ENCODE data around the gene C2CD4D.

C2CD4D gene

DNA sequence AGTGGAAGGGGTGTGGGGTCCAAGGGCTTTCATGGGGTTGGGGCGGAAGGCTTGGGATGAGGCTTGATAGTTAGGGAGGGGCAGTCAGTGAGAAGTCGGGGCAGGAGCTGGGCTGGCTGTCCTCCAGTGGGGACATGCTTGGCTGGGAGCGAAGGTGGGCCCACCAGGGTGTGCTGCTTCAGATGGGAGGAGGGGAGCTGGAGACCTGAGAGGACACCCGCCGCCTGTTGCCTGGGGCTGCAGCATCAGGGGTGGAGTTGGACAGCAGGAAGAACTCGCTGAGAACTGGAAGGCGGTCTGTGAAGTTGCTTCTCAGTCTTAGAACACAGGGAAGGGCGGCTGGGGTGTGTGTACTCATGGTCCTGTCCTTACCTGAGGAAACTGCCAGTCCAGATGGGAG lies 12.3 kb upstream of the C2CD4D start:
- Histone ChIP-seq H3K4me2 (no peak overlapping the region), H3K36me3 (no peaks in the 10 kb centered on the region), H3K9me3 (replicated peaks in 1 of 11) (no peaks in the 10 kb centered on the region), H3K4me1 (peaks cover 11 to 44% (median 16%) of the 10 kb centered on the region in 10 experiments; a peak in 19 of 20 replicates), H3K27ac (no peak overlapping the region), H4K20me1 (no peaks in the 10 kb centered on the region), H3K9ac (no peak overlapping the region), H3K27me3 (no peaks in the 10 kb centered on the region), H3K4me3 (no peak overlapping the region)
- TF ChIP-seq Cebpa-rat (IDR thresholded peaks at IDR 0.05) = no peak

DNA sequence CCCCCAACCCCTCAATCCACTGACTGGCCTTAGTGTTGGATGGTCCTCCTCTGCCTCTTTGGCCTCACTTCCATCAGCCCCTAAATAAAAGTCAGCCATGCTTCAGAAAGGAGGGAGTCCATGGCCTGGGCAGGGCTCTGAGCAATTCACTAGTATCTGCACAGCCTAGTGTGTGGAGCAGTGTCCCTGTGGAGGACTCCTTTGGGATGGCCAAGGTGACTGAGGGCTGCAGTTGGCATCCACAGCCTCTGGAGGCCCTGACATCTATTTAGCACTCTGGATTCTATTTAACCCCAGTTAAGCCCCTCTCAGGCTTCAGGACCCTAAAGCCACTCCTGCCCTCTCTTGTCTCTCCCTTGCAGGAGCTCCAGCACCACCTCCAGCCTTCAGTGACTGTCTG lies 10.3 kb upstream of the C2CD4D start:
- TF ChIP-seq Cebpa-rat (IDR thresholded peaks at IDR 0.05) = no peak
- Histone ChIP-seq H3K9me3 (replicated peaks in 1 of 11) (no peaks in the 10 kb centered on the region), H3K27me3 (no peaks in the 10 kb centered on the region), H3K4me3 (no peak overlapping the region), H3K36me3 (no peaks in the 10 kb centered on the region), H3K9ac (no peak overlapping the region), H3K4me1 (peaks cover 11 to 32% (median 16%) of the 10 kb centered on the region in 10 experiments; a peak in 19 of 20 replicates), H3K27ac (no peak overlapping the region), H3K4me2 (peak overlapping the region in 2 of 11 experiments; percentile 48 to 64; a peak in 3 of 22 replicates), H4K20me1 (no peaks in the 10 kb centered on the region)

DNA sequence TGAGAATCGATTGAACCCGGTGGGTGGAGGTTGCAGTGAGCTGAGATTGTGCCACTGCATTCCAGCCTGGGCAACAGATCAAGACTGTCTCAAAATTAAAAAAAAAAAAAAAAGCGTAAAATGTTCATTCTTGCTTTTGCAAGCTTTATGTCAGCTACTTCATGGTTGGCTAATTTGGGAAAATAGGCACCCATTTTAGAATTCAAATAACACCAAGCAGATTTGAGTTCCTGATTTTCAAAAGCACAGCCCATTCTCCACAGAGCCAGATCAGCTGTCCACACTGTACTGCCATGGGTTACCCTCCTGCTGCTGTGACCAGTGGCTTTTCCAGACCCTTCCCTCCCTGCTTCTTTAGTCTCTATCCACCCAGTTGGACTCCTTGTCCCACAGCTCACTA lies 9.5 kb upstream of the C2CD4D start:
- Histone ChIP-seq H3K27me3 (no peaks in the 10 kb centered on the region), H3K4me2 (peak overlapping the region in 8 of 11 experiments; percentile 33 to 73 (median 56); a peak in 13 of 22 replicates), H3K9ac (no peak overlapping the region), H3K27ac (no peak overlapping the region), H3K4me1 (peaks cover 11 to 30% (median 16%) of the 10 kb centered on the region in 10 experiments; a peak in 19 of 20 replicates), H4K20me1 (no peaks in the 10 kb centered on the region), H3K4me3 (no peak overlapping the region), H3K9me3 (replicated peaks in 1 of 11) (no peaks in the 10 kb centered on the region), H3K36me3 (no peaks in the 10 kb centered on the region)
- TF ChIP-seq Cebpa-rat (IDR thresholded peaks at IDR 0.05) = no peak

DNA sequence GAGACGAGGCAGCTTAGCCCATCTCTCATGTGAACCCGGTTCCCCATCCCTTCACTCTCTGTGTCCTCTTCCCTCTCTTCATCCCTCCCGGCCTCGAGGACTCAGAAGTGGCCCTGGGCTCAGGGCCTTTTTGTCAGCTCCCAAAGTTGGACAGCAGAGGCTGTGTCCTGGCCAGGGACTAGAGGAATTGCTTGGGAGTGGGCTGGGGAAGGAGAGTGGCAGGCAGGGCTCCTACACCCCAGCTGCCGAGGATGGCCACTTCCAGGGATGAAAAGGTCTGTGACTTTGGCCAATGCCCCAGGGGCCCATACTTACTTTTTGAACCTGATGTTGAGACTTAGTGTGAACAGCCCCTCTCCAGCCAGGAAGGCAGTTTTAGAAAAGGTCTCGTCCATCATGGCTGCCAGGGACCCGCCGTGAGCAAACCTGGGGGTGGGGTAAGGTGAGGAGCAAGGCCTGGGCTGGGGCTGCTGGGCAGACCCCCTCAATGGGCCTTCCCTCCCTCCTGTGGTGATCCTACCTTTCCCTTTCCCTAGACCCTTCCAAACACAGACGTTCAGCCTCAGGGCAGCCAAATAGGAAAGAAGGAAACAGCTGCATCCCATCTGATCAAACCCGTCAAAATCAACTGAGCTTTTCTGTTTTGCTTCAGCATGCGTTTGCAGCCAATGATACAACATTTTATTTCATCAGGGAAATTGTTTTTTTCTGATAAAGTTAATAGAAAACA lies 8.4 kb upstream of the C2CD4D start:
- H3K36me3 ChIP-seq = no peaks in the 10 kb centered on the region
- no peak overlapping the region for H3K9ac ChIP-seq
- peaks cover 0 to under 1% (median 0%) of the 10 kb centered on the region in 11 experiments; a peak in 1 of 22 replicates for H3K27me3 ChIP-seq
- no peak overlapping the region for H3K4me3 ChIP-seq
- H4K20me1 ChIP-seq = no peaks in the 10 kb centered on the region
- H3K27ac ChIP-seq = no peak overlapping the region
- no peak for TF ChIP-seq Cebpa-rat (IDR thresholded peaks at IDR 0.05)
- H3K4me1 ChIP-seq = peaks cover 11 to 30% (median 19%) of the 10 kb centered on the region in 10 experiments; a peak in 19 of 20 replicates
- no peaks in the 10 kb centered on the region for H3K9me3 ChIP-seq (replicated peaks in 1 of 11)
- H3K4me2 ChIP-seq = peak overlapping the region; percentile 33 to 73 (median 48); a peak in 19 of 22 replicates

DNA sequence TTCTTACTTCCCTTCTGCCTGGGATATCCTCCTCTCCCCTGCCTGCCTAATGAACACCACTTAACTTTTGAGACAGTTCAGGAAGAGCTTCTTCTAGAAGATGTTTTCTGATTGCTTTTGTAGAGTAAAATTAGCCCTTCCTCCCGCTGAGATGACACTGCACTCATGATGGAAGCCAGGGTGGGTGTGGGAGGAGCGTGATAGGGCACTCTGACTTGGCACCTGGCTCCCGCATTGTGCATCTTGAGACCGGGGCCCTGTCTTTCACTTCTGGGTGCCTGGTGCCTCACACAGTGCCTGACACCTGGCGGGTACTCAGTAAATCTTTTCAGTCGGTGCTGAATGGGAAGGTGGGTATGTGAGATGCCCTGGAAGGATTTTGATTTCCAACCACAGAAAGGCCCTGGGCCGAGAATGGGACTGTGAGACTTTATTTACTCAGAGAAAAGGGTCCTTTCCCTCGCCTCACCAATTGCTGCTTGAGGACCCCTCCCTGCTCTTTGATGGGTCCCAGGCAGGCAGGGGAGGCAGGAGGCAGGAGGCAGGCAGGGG lies 7.1 kb upstream of the C2CD4D start:
- Histone ChIP-seq H4K20me1 (no peaks in the 10 kb centered on the region), H3K36me3 (no peaks in the 10 kb centered on the region), H3K27me3 (peaks cover 0 to 13% (median 3%) of the 10 kb centered on the region in 11 experiments; a peak in 11 of 22 replicates), H3K27ac (no peak overlapping the region), H3K4me2 (peak overlapping the region in 2 of 11 experiments; percentile 9 to 20; a peak in 1 of 22 replicates), H3K9me3 (replicated peaks in 1 of 11) (no peaks in the 10 kb centered on the region), H3K9ac (no peak overlapping the region), H3K4me3 (no peak overlapping the region), H3K4me1 (peaks cover 11 to 30% (median 19%) of the 10 kb centered on the region in 10 experiments; a peak in 19 of 20 replicates)
- no peak for TF ChIP-seq Cebpa-rat (IDR thresholded peaks at IDR 0.05)

DNA sequence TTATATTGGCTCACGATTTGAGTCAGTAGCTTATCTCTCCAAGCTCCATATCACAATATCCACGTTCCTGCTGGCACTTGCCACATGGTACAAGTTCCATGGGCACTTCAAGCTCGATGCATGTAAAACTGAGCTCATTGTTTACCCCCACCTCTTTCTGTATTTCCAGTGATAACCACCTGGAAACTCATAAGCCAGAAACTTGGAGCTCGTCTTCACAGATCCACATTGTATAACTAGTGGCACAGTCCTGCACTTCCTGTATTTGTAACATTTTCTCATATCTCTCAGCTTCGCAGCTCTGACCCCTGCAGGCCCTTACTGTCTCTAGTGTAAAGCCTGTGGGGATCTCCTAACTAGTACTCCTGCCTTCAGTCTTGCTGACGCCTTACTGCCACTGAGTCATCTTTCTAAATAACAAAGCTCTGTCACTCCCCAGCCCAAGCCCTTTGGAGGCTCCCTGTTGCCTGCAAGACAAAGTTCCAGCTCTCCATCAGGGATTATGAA lies 6.5 kb upstream of the C2CD4D start:
- peak overlapping the region in 2 of 11 experiments; percentile 9 to 20; a peak in 2 of 22 replicates for H3K4me2 ChIP-seq
- H3K4me3 ChIP-seq = no peak overlapping the region
- H3K9ac ChIP-seq = no peak overlapping the region
- no peaks in the 10 kb centered on the region; a peak in 1 of 22 replicates for H4K20me1 ChIP-seq
- H3K4me1 ChIP-seq = peaks cover 11 to 30% (median 19%) of the 10 kb centered on the region in 10 experiments; a peak in 19 of 20 replicates
- TF ChIP-seq Cebpa-rat (IDR thresholded peaks at IDR 0.05) = no peak
- no peaks in the 10 kb centered on the region for H3K36me3 ChIP-seq
- H3K27ac ChIP-seq = no peak overlapping the region
- peaks cover under 1 to 20% (median 10%) of the 10 kb centered on the region in 11 experiments; a peak in 21 of 22 replicates for H3K27me3 ChIP-seq
- no peaks in the 10 kb centered on the region for H3K9me3 ChIP-seq (replicated peaks in 1 of 11)

DNA sequence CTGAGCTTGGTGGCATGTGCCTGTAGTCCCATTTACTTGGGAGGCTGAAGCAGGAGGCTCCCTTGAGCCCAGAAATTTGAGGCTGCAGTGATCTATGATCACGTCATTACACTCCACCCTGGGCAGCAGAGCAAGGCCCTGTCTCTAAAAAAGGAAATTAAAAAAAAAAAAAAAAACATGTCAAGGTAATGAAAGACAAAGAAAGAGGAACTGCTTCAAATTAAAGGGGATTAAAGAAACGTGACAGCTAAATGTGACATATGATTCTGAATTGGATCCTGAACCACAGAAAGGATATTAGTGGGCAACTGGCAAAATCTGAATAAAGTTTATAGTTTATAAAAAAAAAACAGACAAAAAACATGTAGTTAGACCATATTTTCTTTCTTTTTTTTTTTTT lies 3.8 kb upstream of the C2CD4D start:
- Histone ChIP-seq H3K4me2 (0 out of 22 replicates have a peak overlapping the region, but pooled peaks of 2 of the 11 experiments have one; percentile 0 to 5), H3K9me3 (replicated peaks in 1 of 11) (no peaks in the 10 kb centered on the region), H3K36me3 (no peaks in the 10 kb centered on the region), H3K27me3 (peaks cover 28 to 47% (median 37%) of the 10 kb centered on the region in 11 experiments), H3K4me3 (no peak overlapping the region), H4K20me1 (peaks cover 0 to 22% (median 5%) of the 10 kb centered on the region in 11 experiments; a peak in 11 of 22 replicates), H3K27ac (no peak overlapping the region), H3K4me1 (peaks cover 23 to 35% (median 25%) of the 10 kb centered on the region in 10 experiments), H3K9ac (no peak overlapping the region)
- TF ChIP-seq Cebpa-rat (IDR thresholded peaks at IDR 0.05) = no peak

DNA sequence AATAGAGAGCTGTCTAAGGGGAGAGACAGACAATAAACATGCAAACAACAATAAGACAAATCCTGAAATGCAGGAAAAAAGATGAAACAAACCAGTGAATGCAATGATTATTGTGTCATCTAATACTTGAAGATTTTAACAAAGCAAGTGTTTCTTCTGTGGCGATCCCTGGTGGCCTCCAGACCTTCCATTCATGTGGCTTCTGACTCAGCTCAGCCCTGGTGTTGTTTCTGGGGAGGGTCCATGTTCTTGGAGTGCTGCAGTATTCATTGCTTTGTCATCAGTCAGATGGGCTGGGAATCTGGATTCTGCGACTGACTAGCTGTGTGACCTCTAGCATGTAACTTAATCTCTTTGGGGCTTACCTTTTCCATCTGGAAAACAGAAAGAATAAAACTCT lies 1.5 kb upstream of the C2CD4D start:
- no peak overlapping the region for H3K4me2 ChIP-seq
- H3K4me3 ChIP-seq = no peak overlapping the region
- H3K36me3 ChIP-seq = no peaks in the 10 kb centered on the region
- no peak overlapping the region for H3K9ac ChIP-seq
- peaks cover 36 to 48% (median 41%) of the 10 kb centered on the region in 10 experiments for H3K4me1 ChIP-seq
- H3K27ac ChIP-seq = no peak overlapping the region
- no peaks in the 10 kb centered on the region for H3K9me3 ChIP-seq (replicated peaks in 1 of 11)
- peaks cover 0 to 38% (median 19%) of the 10 kb centered on the region in 11 experiments; a peak in 13 of 22 replicates for H4K20me1 ChIP-seq
- no peak for TF ChIP-seq Cebpa-rat (IDR thresholded peaks at IDR 0.05)
- H3K27me3 ChIP-seq = peaks cover 42 to 69% (median 57%) of the 10 kb centered on the region in 11 experiments

DNA sequence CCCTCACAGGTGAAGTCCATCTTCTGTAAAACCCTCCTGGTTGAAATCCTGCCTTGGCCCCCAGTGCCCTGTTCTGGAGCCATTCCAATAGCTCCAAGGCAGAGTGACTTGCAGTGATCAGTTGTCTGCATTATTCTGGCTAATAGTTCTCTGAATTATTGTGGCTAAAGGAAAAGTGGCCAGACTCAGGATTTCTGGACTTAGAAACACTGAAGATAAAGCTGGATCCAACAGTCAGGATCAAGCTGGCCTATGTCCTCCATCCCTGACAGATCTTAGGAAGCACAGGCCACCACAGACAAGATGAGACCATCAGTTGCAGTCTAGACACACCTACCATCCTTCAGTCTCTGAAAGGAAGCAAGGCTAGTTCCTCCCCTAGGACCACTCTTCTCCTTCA lies 801 bp upstream of the C2CD4D start:
- peaks cover 0 to 38% (median 19%) of the 10 kb centered on the region in 11 experiments; a peak in 13 of 22 replicates for H4K20me1 ChIP-seq
- TF ChIP-seq Cebpa-rat (IDR thresholded peaks at IDR 0.05) = no peak
- peak overlapping the region in 3 of 11 experiments; percentile 95 to 99 (median 97); a peak in 6 of 22 replicates for H3K4me2 ChIP-seq
- peaks cover 42 to 75% (median 61%) of the 10 kb centered on the region in 11 experiments for H3K27me3 ChIP-seq
- no peak overlapping the region for H3K4me3 ChIP-seq
- H3K36me3 ChIP-seq = no peaks in the 10 kb centered on the region
- no peaks in the 10 kb centered on the region for H3K9me3 ChIP-seq (replicated peaks in 1 of 11)
- H3K9ac ChIP-seq = no peak overlapping the region
- peaks cover 33 to 53% (median 47%) of the 10 kb centered on the region in 10 experiments for H3K4me1 ChIP-seq
- no peak overlapping the region for H3K27ac ChIP-seq

Measured in BLaER1 treated with 17β-estradiol and CSF1 and Interleukin-3, amounts not matched to agents 10 nM and 100 nM (cell line).